ENCODE measurements around the gene CLIC4. TPM values are rescaled to one million over a fixed set of nuclear protein-coding genes. Genes with fewer than 3 reads are reported as not detected.

Gene CLIC4
- total and polyA plus RNA-seq, 9 of the 15 experiments (the other 6 are each of a cell fraction or from before 2014, with no cell fraction given): 16.0 to 67.5 (median 38.4) TPM

- TF ChIP-seq ZBTB26 (CRISPR knock-in tag; IDR thresholded peaks at IDR 0.05): peak; percentile 93; the same call in 1 of the 2 replicates
- no peak for TF ChIP-seq SNAPC5 (CRISPR knock-in tag; IDR thresholded peaks at IDR 0.05)
- TF ChIP-seq YBX1 (IDR thresholded peaks at IDR 0.05): no peak
- TF ChIP-seq KAT7 (CRISPR knock-in tag; IDR thresholded peaks at IDR 0.05; ENCODE audit: borderline replicate concordance): no peak; the same call in 1 of the 2 replicates
- TF ChIP-seq RBM39 (optimal IDR thresholded peaks at IDR 0.05; ENCODE audit: low read depth, low read length): no peak
- no peak for TF ChIP-seq RERE (CRISPR knock-in tag; IDR thresholded peaks at IDR 0.05; ENCODE audit: borderline replicate concordance)
- TF ChIP-seq RCOR1 (IDR thresholded peaks at IDR 0.05; ENCODE audit: borderline replicate concordance in 1 of 2, low read depth in 2 of 2, low read length in 2 of 2): peak in 1 of 2 experiments; percentile 32; a peak in 1 of 4 replicates
- no peak for TF ChIP-seq EZH2 (IDR thresholded peaks at IDR 0.05; ENCODE audit: borderline replicate concordance, low read depth, low read length)
- TF ChIP-seq ZNF140 (CRISPR knock-in tag; IDR thresholded peaks at IDR 0.05): no peak
- TF ChIP-seq GTF2A2 (tag; IDR thresholded peaks at IDR 0.05): no peak
- TF ChIP-seq EP400 (IDR thresholded peaks at IDR 0.05): no peak
- no peak for TF ChIP-seq ZNF263 (CRISPR knock-in tag; IDR thresholded peaks at IDR 0.05; ENCODE audit: borderline replicate concordance)
- no peak for TF ChIP-seq SETDB1 (IDR thresholded peaks at IDR 0.05; ENCODE audit: low read length)
- peak; percentile 81; the same call in 1 of the 2 replicates for TF ChIP-seq THRB (CRISPR knock-in tag; conservative IDR thresholded peaks at IDR 0.05)
- TF ChIP-seq ZNF384 (IDR thresholded peaks at IDR 0.05; ENCODE audit: low read depth, low read length): peak; percentile 89
- no peak for TF ChIP-seq ZNF3 (CRISPR knock-in tag; IDR thresholded peaks at IDR 0.05)
- TF ChIP-seq KAT8 (IDR thresholded peaks at IDR 0.05; ENCODE audit: low read depth): no peak
- peak; percentile 86 for TF ChIP-seq CREM (IDR thresholded peaks at IDR 0.05; ENCODE audit: low read depth)
- peak; percentile 66; the same call in 1 of the 2 replicates for TF ChIP-seq JUN (IDR thresholded peaks at IDR 0.05; ENCODE audit: borderline replicate concordance, low read depth, low read length)
- TF ChIP-seq JUN (CRISPR knock-in tag; IDR thresholded peaks at IDR 0.05; ENCODE audit: borderline replicate concordance): no peak
- 0 out of 2 replicates have a peak, but pooled peaks have one; percentile 60 for TF ChIP-seq ZNF197 (CRISPR knock-in tag; IDR thresholded peaks at IDR 0.05; ENCODE audit: low read depth)
- no peak for TF ChIP-seq DACH1 (IDR thresholded peaks at IDR 0.05; ENCODE audit: partially characterized antibody)
Observed at GRCh38 chr1:24762133-24762676, 17.0 kb downstream of the CLIC4 start (continued).

Data from K562 (cell line).